GM13976 (cell line): Measurements from ENCODE around the gene STOX2.

ENCODE experiments used
- DNase-seq: peaks from one replicate; pipeline ENCODE4 v3.0.0; 2012; ENCODE audit warnings: low spot score
- in situ Hi-C: fragments of 300-500 bp; cut with MboI; formaldehyde crosslinking; loops from one replicate; pipeline ENCODE4 v1.12.0; 2022; ENCODE audit warnings: low sequenced_read_pairs, mixed read lengths, inconsistent platforms; ENCODE audit not compliant: unreplicated experiment
- TF ChIP-seq, protein P1 (sequence below): IDR thresholded peaks from 2 replicates; pipeline ENCODE4 v1.5.1; 2012; ENCODE audit warnings: borderline replicate concordance, mild to moderate bottlenecking; ENCODE audit not compliant: insufficient read depth; ENCODE audit errors: extremely low read depth, missing control alignments, control extremely low read depth

STOX2 gene

DNA sequence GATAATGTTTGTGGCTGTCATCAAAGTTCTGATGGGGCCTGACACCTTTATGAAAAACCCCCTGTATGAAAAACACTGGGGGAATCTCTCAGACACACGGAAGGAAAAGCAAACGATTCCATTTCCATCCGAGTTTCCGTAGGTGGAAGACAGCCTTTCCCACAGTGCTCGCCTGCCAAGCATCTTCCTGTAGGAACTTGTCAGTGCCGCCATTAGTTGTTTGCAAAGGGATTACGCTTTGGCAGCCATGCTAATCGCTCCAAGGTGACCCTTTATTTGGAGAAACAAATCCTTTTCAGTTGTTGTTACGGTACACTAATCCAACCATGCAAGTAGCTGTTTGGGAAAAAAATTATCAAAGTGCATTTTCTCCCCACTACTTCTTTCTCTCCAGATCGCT, 44.4 kb upstream of the STOX2 start:
- TF ChIP-seq, protein P1, sequence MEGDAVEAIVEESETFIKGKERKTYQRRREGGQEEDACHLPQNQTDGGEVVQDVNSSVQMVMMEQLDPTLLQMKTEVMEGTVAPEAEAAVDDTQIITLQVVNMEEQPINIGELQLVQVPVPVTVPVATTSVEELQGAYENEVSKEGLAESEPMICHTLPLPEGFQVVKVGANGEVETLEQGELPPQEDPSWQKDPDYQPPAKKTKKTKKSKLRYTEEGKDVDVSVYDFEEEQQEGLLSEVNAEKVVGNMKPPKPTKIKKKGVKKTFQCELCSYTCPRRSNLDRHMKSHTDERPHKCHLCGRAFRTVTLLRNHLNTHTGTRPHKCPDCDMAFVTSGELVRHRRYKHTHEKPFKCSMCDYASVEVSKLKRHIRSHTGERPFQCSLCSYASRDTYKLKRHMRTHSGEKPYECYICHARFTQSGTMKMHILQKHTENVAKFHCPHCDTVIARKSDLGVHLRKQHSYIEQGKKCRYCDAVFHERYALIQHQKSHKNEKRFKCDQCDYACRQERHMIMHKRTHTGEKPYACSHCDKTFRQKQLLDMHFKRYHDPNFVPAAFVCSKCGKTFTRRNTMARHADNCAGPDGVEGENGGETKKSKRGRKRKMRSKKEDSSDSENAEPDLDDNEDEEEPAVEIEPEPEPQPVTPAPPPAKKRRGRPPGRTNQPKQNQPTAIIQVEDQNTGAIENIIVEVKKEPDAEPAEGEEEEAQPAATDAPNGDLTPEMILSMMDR, result no peak
- DNase-seq, result no peak
- in situ Hi-C loops, result no loop called here

DNA sequence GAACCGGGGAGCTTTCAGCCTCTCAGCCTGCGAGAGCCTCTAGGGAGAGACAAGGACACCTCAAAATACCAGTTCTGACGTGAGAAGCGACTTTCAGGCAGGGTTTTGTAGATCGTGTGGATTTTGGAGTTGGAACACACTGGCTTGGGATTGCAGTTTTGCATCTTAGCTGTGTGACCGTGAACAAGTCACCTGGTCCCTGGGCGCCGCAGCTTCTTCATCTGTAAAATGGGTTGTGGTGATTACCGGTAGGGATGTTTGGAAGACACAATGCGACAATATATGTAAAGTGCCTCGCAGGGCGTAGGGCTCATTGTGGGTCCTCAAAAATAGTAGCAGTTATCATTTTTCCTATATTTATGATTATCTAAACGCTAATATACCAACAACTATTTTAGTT, 43.7 kb upstream of the STOX2 start:
- in situ Hi-C loops, result no loop called here
- no peak for DNase-seq
- TF ChIP-seq, protein P1, result no peak

DNA sequence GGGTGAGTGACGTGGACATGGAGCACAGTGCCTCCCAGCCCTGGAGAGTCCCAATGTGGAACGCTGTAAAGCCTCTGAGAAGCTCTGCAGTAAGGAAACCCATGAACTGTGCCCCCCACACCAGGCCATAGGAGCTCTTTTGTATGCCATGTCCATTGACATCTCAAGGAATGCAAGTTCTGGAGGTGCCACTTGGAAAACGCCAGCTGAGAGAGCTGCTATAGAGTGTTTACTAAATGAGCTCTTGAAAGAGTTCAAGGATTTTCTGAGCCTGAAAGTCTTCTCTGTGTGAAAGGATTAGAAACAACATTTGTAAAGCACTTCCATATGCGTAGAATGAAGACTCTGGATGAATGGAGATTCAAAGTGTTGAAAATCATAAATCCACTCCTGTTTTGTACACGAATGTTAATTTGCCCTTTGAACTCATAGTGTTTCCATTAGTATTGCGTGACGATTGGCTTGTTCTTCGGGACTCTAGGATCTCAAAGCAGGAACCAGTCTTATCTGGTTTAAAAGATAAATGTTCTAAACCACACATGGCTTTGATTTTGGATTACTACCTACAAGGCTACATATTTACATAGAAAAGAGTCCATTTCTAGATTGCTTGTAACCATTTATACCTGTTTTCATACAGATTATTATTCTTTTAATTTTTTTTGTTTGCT, 41.8 kb upstream of the STOX2 start:
- in situ Hi-C loops, result no loop called here
- no peak for DNase-seq
- TF ChIP-seq, protein P1, result no peak

DNA sequence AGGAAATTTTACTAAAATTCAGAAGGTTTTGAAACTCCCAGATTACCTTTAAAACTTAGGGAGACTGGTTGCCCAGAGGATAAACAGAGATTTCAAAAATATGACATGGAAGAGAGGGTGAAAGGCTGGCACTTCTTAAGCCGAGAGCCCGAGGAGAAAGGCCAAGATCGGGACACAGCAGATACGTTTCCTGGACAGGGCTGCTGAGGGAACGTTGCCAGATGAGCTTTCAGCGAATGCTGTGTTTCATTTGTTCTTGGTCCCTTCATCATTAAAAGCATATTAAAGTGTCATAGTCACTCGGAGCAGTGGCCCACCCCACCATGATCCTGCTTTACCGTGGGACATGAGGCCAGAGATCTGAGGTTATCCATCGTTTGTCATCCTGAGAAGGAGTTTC, 37.9 kb upstream of the STOX2 start:
- no peak for DNase-seq
- TF ChIP-seq, protein P1, result no peak
- in situ Hi-C loops, result no loop called here

DNA sequence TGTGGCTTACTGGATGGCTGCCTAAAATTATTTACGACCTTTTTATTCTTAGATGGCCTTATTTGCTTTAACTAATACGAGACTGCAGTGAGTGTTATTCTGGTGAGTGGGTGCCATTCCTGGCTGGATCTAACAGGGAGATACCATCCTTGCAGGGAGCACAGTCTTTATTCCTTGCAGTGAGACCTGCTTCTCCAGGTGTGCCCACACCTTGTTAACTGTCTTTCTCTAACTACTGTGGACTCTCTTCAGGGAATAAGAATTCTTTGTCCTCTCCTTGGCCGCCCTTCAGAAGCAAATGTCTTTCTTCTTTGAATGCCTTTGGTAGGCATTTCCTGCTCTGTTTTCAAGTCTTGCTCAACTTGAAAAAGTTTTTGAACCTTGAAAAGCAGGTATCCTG, 34.1 kb upstream of the STOX2 start:
- in situ Hi-C loops, result no loop called here

DNA sequence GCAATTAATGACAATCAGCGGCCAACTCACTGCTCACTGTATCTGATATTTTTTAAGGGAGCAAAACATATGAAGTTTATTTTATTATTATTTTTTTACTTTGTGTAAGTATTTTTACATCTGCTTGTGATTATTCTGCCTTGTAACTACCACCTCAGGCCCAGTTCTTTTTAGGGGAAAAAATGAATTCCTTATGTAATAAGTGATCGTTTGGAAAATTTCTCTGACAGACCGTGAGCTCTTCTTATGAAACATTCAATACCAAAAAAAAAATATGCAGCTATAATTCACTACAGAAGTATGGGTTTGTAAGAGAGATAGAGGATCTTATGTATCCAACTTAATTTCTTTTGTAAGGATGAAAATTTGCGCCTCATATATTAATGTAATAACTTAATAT, 33.5 kb upstream of the STOX2 start:
- TF ChIP-seq, protein P1, result no peak
- in situ Hi-C loops, result no loop called here
- no peak for DNase-seq

More for the DNA sequence above, 34.1 kb upstream of the STOX2 start:
- TF ChIP-seq, protein P1, result no peak
- no peak for DNase-seq
